IMR-90 (cell line): ENCODE results near the gene EDARADD. TPM values are rescaled to one million over a fixed set of nuclear protein-coding genes. Genes with fewer than 3 reads are reported as not detected.

ENCODE experiments used
- ATAC-seq: fragments of 200-7000 bp; cut with Tn5 transposase; 2 replicates; pipeline ENCODE4 v1.9.1; 2020; ENCODE audit warnings: low read depth, mild to moderate bottlenecking, moderate library complexity
- BruUV-seq: library from RNA; stranded (reverse); fragments of 400-500 nt; replicated peaks from 2 replicates; lab custom pipeline; 2021; lab: Mats Ljungman, UMichigan
- CTCF ChIA-PET: fragments of 300-600 bp; formaldehyde crosslinking; extraction: SDS; loops from one replicate; lab custom pipeline; 2021; ENCODE audit warnings: antibody characterized with exemption; lab: Yijun Ruan, JAX
- POLR2A ChIA-PET: fragments of 300-600 bp; sonication (Branson Sonifier 250); formaldehyde crosslinking; loops from one replicate; lab custom pipeline; 2022; ENCODE audit warnings: antibody characterized with exemption; ENCODE audit not compliant: unreplicated experiment; lab: Charles Lee
- DNase-seq: peaks from one replicate; pipeline ENCODE4 v3.0.0; 2013
- H2AFZ ChIP-seq: replicated peaks from 2 replicates; pipeline ENCODE3; 2013; ENCODE audit warnings: low read length, mild to moderate bottlenecking; ENCODE audit not compliant: poor library complexity
- H2AK5ac ChIP-seq: 2 replicates; pipeline ENCODE4 v1.6.1; 2013; ENCODE audit warnings: low read depth, low read length, inconsistent platforms
- H2AK9ac ChIP-seq: replicated peaks from 2 replicates; pipeline ENCODE3; 2013; ENCODE audit warnings: mild to moderate bottlenecking, low read depth, low read length, moderate library complexity; ENCODE audit not compliant: poor library complexity
- H2BK120ac ChIP-seq: 2 replicates; pipeline ENCODE4 v1.6.1; 2013; ENCODE audit warnings: low read depth, low read length, inconsistent platforms
- H2BK15ac ChIP-seq: 3 replicates; pipeline ENCODE4 v1.6.1; 2013; ENCODE audit warnings: low read depth, low read length, inconsistent platforms
- H2BK20ac ChIP-seq: 2 replicates; pipeline ENCODE4 v1.6.1; 2013; ENCODE audit warnings: low read depth, mild to moderate bottlenecking, inconsistent platforms, low read length, moderate library complexity
- H2BK5ac ChIP-seq: 2 replicates; pipeline ENCODE4 v1.6.1; 2013; ENCODE audit warnings: mild to moderate bottlenecking, low read depth, low read length, inconsistent platforms; ENCODE audit not compliant: poor library complexity, severe bottlenecking
- H3K14ac ChIP-seq: replicated peaks from 2 replicates; pipeline ENCODE4 v1.6.1; 2013; ENCODE audit warnings: low read depth, low read length, inconsistent platforms
- H3K18ac ChIP-seq: 2 replicates; pipeline ENCODE4 v1.6.1; 2013; ENCODE audit warnings: low read depth, low read length, control low read depth
- H3K23ac ChIP-seq: 2 replicates; pipeline ENCODE4 v1.6.1; 2013; ENCODE audit warnings: low read depth, low read length, inconsistent platforms
- H3K27ac ChIP-seq: 2 replicates; pipeline ENCODE4 v1.5.1; 2013; ENCODE audit warnings: mild to moderate bottlenecking, control low read depth, low read length; ENCODE audit not compliant: insufficient read depth
- H3K27me3 ChIP-seq: 2 replicates; pipeline ENCODE4 v1.6.1; 2013; ENCODE audit warnings: low read length; ENCODE audit not compliant: control insufficient read depth, insufficient read depth
- H3K36me3 ChIP-seq: 2 replicates; pipeline ENCODE4 v1.6.1; 2013; ENCODE audit warnings: low read length, mixed read lengths; ENCODE audit not compliant: control insufficient read depth, insufficient read depth
- H3K4ac ChIP-seq: 2 replicates; pipeline ENCODE4 v1.6.1; 2013; ENCODE audit warnings: low read depth, low read length, inconsistent platforms
- H3K4me1 ChIP-seq: 2 replicates; pipeline ENCODE4 v1.6.1; 2013; ENCODE audit warnings: low read length, mixed read lengths; ENCODE audit not compliant: control insufficient read depth, insufficient read depth
- H3K4me2 ChIP-seq: 2 replicates; pipeline ENCODE4 v1.6.1; 2013; ENCODE audit warnings: low read depth, mild to moderate bottlenecking, control low read depth, low read length, moderate library complexity
- H3K4me3 ChIP-seq: 2 replicates; pipeline ENCODE4 v1.5.1; 2013; ENCODE audit warnings: low read depth, mild to moderate bottlenecking, control low read depth, low read length, moderate library complexity; ENCODE audit not compliant: insufficient read depth
- H3K56ac ChIP-seq: 2 replicates; pipeline ENCODE4 v1.6.1; 2013; ENCODE audit warnings: low read length, inconsistent platforms; ENCODE audit not compliant: insufficient read depth; ENCODE audit errors: extremely low read depth
- H3K79me1 ChIP-seq, 2 experiments: 2 replicates each; pipeline ENCODE4 v1.6.1; 2013; ENCODE audit warnings: low read length in 2 of 2, inconsistent platforms in 1 of 2, low read depth in 1 of 2
- H3K9ac ChIP-seq: 2 replicates; pipeline ENCODE4 v1.6.1; 2013; ENCODE audit warnings: low read depth, low read length, control low read depth
- H3K9me1 ChIP-seq: 2 replicates; pipeline ENCODE4 v1.6.1; 2013; ENCODE audit warnings: low read length, inconsistent platforms; ENCODE audit not compliant: insufficient read depth
- H3K9me3 ChIP-seq: 2 replicates; pipeline ENCODE4 v1.6.1; 2013; ENCODE audit warnings: low read length; ENCODE audit not compliant: control insufficient read depth, insufficient read depth
- H4K20me1 ChIP-seq: 2 replicates; pipeline ENCODE4 v1.6.1; 2013; ENCODE audit warnings: low read length, inconsistent platforms; ENCODE audit not compliant: insufficient read depth
- H4K5ac ChIP-seq: 2 replicates; pipeline ENCODE4 v1.6.1; 2013; ENCODE audit warnings: mild to moderate bottlenecking, low read depth, low read length, control low read depth
- H4K8ac ChIP-seq, 2 experiments: 2 replicates each; pipeline ENCODE4 v1.6.1; 2013; ENCODE audit warnings: low read depth in 2 of 2, low read length in 2 of 2, control low read depth in 1 of 2, inconsistent platforms in 1 of 2
- H4K91ac ChIP-seq: 2 replicates; pipeline ENCODE4 v1.6.1; 2013; ENCODE audit warnings: low read depth, low read length, inconsistent platforms; ENCODE audit not compliant: insufficient read depth
- BHLHE40 ChIP-seq: fragments of 150-350 bp; IDR thresholded peaks from 2 replicates; pipeline ENCODE4 v1.6.1; 2016; ENCODE audit warnings: mild to moderate bottlenecking, low read depth, low read length
- CEBPB ChIP-seq: IDR thresholded peaks from 2 replicates; pipeline ENCODE4 v1.6.1; 2012; ENCODE audit warnings: low read depth, low read length, improper control_type of control experiment
- CHD1 ChIP-seq: IDR thresholded peaks from 2 replicates; pipeline ENCODE4 v1.6.1; 2012; ENCODE audit warnings: low read depth, low read length, improper control_type of control experiment
- FOS ChIP-seq: fragments of 150-350 bp; IDR thresholded peaks from 2 replicates; pipeline ENCODE4 v1.6.1; 2016; ENCODE audit warnings: low read depth, low read length
- MXI1 ChIP-seq: IDR thresholded peaks from 2 replicates; pipeline ENCODE4 v1.6.1; 2012; ENCODE audit warnings: low read depth, mild to moderate bottlenecking, low read length, moderate library complexity, borderline replicate concordance
- NFE2L2 ChIP-seq: fragments of 150-350 bp; IDR thresholded peaks from 2 replicates; pipeline ENCODE4 v1.6.1; 2016; ENCODE audit warnings: low read depth, mild to moderate bottlenecking, low read length
- POLR2A ChIP-seq: IDR thresholded peaks from 2 replicates; pipeline ENCODE4 v1.6.1; 2012; ENCODE audit warnings: mild to moderate bottlenecking, low read depth, low read length
- RCOR1 ChIP-seq: IDR thresholded peaks from 2 replicates; pipeline ENCODE4 v1.6.1; 2012; ENCODE audit warnings: mild to moderate bottlenecking, low read length, improper control_type of control experiment; ENCODE audit not compliant: insufficient replicate concordance
- USF2 ChIP-seq: fragments of 150-350 bp; IDR thresholded peaks from 2 replicates; pipeline ENCODE4 v1.6.1; 2017; ENCODE audit warnings: mild to moderate bottlenecking, antibody characterized with exemption, low read length, low read depth
- WGBS, 2 experiments: methylation state at CpG; one replicate each; pipeline versions ENCODE4 v1.1.5 to v1.1.7; 2013; ENCODE audit warnings: missing lambda C conversion rate in 2 of 2; ENCODE audit not compliant: insufficient read length in 1 of 2; ENCODE audit errors: extremely low coverage in 2 of 2; 5-methylcytosine and 5-hydroxymethylcytosine counted together
- dilution Hi-C: fragments of 300-500 bp; cut with HindIII; formaldehyde crosslinking; loops from one replicate; pipeline ENCODE4 v1.14.3; 2018; ENCODE audit warnings: low sequenced_read_pairs; ENCODE audit not compliant: unreplicated experiment
- in situ Hi-C: fragments of 300-500 bp; cut with MboI; formaldehyde crosslinking; loops from 3 replicates; pipeline ENCODE4 v1.14.3; 2019; ENCODE audit warnings: low sequenced_read_pairs, inconsistent platforms, mixed read lengths
- intact Hi-C: fragments of 100-400 bp; cut with micrococcal nuclease; formaldehyde crosslinking; loops from 2 replicates; pipeline ENCODE4 v1.10.0; 2022
- polyA plus RNA-seq, 3 experiments: library from polyadenylated mRNA; depleted of rRNA; stranded (reverse); fragments of >200 nt; gene quantifications; 2 replicates each; pipeline ENCODE4 v1.2.3, GENCODE V29; 2012; ENCODE audit warnings: low replicate concordance in 1 of 3
- total RNA-seq: library from RNA; depleted of rRNA; stranded (reverse); fragments of >200 nt; gene quantifications from 2 replicates; pipeline ENCODE4 v1.2.3, GENCODE V29; 2012

EDARADD gene
- total and polyA plus RNA-seq, 2 of the 4 experiments (the other 2 are of a cell fraction), result not detected

DNA sequence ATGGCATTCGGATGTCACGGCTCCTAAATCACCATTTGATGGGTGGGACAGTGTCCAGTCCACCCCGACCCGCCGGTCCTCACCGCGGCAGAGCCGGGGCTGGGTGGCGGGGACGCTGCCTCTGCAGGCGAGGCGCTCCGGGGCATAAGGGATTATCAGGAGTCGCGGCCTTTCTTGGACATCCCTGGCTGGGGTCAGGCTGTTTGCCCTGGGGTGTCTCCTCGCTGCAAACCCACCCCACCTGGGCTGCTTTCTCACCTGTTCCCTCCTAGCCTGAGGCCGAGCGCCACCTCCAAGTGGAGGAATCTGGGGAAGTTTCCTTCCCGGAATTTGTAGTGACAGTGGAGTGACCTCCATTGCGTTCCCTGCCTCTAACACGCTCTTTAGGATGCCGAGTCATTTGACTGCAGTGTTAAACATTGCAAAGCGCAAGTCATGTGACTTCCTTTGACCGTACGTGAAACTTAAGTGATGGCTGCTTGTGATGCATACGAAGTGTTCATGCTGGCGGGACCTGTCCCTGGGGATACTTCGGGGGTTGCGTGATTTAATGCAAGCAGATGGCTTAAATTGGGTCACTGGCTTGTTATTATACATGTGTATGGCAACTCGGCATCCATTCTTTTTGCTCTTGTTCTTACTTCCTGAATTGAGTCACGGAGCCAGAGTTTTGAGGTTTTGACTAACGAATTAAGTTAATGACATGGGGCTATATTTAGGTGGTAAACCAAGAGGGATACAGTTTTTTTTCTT lies 130.2 kb downstream of the EDARADD start:
- H2AK5ac ChIP-seq, result no peak overlapping the region; the same call in 1 of the 2 replicates

More for the DNA sequence above, 130.2 kb downstream of the EDARADD start:
- Histone ChIP-seq H3K27ac (peak overlapping the region; percentile 67), H2AFZ (peak overlapping the region; percentile 91), H3K4me2 (peak overlapping the region; percentile 81), H3K79me1 (peaks cover 4 to 8% of the 10 kb centered on the region in 2 experiments; a peak in 3 of 4 replicates), H3K4me3 (peak overlapping the region; percentile 61), H4K20me1 (no peaks in the 10 kb centered on the region), H3K4me1 (peaks cover 8% of the 10 kb centered on the region), H3K36me3 (0 out of 2 replicates have a peak, but pooled peaks cover 1% of the 10 kb centered on the region), H3K9me1 (peaks cover 3% of the 10 kb centered on the region; the same call in 1 of the 2 replicates), H4K8ac (peak overlapping the region; percentile 30 to 98), H3K9ac (peak overlapping the region; percentile 62), H3K4ac (peak overlapping the region; percentile 88), H3K23ac (peak overlapping the region; percentile 85), H4K5ac (peak overlapping the region; percentile 45), H2AK9ac (peak overlapping the region; percentile 93), H3K56ac (peak overlapping the region; percentile 63; the same call in 1 of the 2 replicates), H3K27me3 (no peaks in the 10 kb centered on the region), H2BK15ac (0 out of 3 replicates have a peak overlapping the region, but pooled peaks have one; percentile 1), H2BK120ac (peak overlapping the region; percentile 86), H4K91ac (peak overlapping the region; percentile 65), H2BK5ac (peak overlapping the region; percentile 62), H3K18ac (peak overlapping the region; percentile 58), H2BK20ac (no peak overlapping the region; the same call in 1 of the 2 replicates), H3K14ac (peak overlapping the region; percentile 93), H3K9me3 (no peaks in the 10 kb centered on the region)
- TF ChIP-seq POLR2A (peak; percentile 72), BHLHE40 (peak; percentile 69; the same call in 1 of the 2 replicates), RCOR1 (no peak), NFE2L2 (peak; percentile 69; the same call in 1 of the 2 replicates), MXI1 (0 out of 2 replicates have a peak, but pooled peaks have one; percentile 2), CHD1 (no peak), CEBPB (peak; percentile 60; the same call in 1 of the 2 replicates), FOS (no peak), USF2 (peak; percentile 88)
- ChIA-PET CTCF (no interaction called here), POLR2A (no interaction called here)
- dilution Hi-C loops (no loop called here), intact Hi-C loops (loop anchor here (5.0 kb wide), 1 partner anchor 242 kb away; the partner anchor contains the start of gene ERO1B), in situ Hi-C loops (no loop called here)
- TSS peak; percentile 28 for BruUV-seq
- peak; percentile 86 for DNase-seq
- ATAC-seq, result peak; percentile 75
- 0% methylated on average over 9 of the region's 32 CpGs; no CpG with 5 or more reads in 1 of the 2 experiments for WGBS, 2 experiments
